HG03565 (cell line): ENCODE measurements around the gene SERINC1.
A peak's percentile ranks its signal among the peaks of the same experiment; 100 is the strongest.

Source experiments
- ATAC-seq: cut with Tn5 transposase; IDR thresholded peaks from one replicate; pipeline ENCODE4 v1.9.1; 2021; ENCODE audit warnings: mild to moderate bottlenecking, moderate library complexity; ENCODE audit not compliant: unreplicated experiment

Gene SERINC1

GRCh38 chr6:122399055-122399347 is 72.6 kb downstream of the SERINC1 start:
- ATAC-seq: no peak

GRCh38 chr6:122394016-122394415 is 77.6 kb downstream of the SERINC1 start:
- no peak for ATAC-seq

- peak; percentile 77 for ATAC-seq
These were observed 78.2 kb downstream of the SERINC1 start for GRCh38 chr6:122393351-122393896.
